NCI-H748 treated with DMSO at 0.1 percent for 48 hours (cell line): ENCODE results near the gene CDC42EP5.

Experiments
- DNase-seq: peaks from one replicate; lab custom pipeline; 2025; lab: John Stamatoyannopoulos, UW

Gene CDC42EP5

DNA sequence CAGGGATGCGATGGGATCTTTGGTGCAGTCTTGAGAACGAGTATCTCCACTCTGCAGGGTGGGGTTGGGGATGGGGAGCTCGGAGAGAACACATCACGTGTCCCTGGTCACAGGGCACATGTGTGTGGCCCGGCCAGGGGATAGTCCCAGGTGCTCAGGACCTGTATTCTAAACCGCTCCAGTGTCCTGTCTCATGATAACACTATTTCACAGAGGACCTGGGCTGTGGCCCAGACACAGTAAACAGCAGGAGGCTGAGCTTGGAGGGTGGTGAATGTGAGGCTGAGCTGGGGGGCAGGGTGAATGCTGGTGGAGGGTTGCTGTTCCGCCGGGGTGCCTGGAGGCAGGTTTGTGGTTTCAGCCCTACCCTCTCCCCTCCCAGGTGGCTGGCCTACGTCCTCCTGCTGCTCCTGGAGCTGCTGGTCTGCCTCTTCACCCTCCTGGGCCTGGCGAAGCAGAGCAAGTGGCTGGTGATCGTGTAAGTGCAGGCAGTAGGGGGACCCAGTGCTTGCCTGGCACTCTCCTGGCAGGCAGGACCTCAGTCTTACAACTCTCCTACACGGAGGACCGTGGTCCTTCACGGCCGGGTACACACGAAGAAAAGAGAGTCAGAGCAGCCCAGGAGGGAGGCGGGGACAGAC is 46.7 kb downstream of the CDC42EP5 start:
- DNase-seq = no peak

- DNase-seq = no peak
Observed at GRCh38 chr19:54425382-54425723, 47.7 kb downstream of the CDC42EP5 start.

- DNase-seq = no peak
Observed at GRCh38 chr19:54424660-54425381, 48.3 kb downstream of the CDC42EP5 start.

DNA sequence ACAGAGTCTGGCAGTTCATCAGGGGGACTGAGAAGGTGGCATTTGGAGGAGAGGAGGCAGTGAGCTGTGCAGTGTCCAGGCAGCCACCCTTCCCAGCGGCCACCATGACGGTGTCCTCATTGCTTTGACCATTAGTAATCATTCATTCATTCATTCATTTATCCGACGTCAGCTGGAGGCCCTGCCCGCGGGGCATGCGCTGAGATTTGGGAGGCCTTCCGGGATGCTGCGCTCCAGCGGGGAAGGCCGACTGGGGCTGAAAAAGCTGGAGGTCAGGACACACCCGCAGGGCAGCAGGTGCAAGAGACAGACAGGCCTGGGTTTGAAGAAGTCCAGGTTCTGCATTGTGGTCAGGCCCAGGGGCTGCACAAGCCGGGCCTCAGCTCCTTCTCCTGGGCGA is 48.9 kb downstream of the CDC42EP5 start:
- DNase-seq = no peak

DNA sequence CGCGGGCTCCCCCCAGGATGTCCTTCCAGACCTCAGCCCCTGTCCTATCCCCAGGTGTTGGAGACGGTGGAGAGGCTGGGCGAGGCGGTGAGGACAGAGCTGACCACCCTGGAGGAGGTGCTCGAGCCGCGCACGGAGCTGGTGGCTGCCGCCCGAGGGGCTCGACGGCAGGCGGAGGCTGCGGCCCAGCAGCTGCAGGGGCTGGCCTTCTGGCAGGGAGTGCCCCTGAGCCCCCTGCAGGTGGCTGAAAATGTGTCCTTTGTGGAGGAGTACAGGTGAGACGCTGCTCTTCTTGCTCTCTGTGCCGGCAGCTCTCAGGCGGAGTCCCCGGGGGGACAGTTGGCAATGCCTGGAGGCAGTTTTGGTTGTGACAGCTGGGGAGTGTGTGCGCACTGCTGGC is 51.0 kb downstream of the CDC42EP5 start:
- no peak for DNase-seq

DNA sequence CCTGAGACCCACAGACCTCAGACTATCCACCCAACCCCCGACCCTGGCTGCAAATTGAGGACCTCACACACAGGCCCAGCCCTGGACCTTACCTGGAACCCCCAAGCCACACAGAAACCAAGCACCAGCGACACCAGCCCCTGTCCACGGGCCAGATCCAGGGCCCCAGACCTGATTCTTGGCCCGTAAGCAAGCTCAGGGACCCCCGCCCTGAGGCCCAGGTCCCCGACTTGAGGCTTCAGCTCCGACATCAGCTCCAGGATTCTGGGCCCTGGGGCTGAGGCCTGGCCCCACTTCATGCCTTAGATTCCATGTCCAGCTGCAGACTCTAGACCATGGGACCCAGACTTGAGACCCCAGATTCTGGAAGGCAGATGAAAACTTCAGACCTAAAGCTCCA is 51.6 kb downstream of the CDC42EP5 start:
- DNase-seq = no peak

- DNase-seq = no peak
Observed at GRCh38 chr19:54421169-54421516, 52.0 kb downstream of the CDC42EP5 start.

DNA sequence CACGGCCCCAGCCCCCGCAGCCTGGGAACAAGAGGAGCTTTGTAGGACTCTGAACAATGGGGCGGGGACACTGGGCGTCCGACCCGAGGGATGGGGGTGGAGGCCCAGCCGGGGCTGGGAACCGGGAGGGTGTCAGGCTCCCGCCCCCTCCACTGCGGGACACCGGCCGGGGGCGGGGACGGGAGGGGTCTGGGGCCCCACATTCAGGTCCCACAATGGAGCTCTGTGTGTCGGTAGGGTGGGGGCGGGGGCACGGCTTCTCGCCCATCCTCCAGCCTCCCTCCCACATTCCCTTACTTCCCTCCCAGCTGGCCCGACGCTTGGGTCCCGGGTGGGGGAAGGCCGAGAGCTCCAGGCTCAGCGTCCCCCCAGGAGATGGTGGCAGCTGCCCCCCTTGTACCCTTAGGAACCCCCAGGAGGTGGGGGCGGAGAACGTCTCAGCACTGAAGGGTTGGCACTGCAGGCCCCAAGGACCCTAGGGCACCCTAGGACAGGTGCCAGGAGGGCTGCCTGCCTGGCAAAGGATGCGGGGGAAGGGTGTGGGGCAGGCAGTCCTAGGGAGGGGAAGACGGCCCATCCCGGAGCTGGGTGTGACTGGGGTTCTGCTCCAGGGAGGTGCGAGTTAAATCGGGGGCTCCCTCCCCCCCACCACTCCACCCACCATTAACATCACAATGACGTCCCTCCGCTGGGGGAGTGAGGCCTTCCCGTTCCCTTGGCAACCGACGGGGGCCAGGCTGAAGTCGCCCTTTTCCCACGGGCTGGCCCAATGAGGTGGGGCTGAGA is 52.5 kb downstream of the CDC42EP5 start:
- no peak for DNase-seq

DNA sequence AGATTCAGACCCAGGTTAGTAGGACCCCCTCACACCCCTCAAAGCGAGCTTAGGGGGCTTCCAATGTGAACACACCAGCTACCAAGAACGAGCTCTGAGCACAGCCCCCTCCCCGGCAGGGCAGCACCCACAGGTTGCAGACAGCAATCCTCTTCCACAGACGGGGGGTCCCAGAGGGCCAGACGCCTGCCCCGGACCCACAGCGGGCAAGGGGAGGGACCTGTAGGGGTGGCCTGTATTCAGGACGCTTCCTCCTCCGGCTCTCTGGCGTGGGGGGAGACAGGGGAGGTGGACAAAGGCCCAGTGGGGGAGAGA is 53.1 kb downstream of the CDC42EP5 start:
- DNase-seq = no peak

DNA sequence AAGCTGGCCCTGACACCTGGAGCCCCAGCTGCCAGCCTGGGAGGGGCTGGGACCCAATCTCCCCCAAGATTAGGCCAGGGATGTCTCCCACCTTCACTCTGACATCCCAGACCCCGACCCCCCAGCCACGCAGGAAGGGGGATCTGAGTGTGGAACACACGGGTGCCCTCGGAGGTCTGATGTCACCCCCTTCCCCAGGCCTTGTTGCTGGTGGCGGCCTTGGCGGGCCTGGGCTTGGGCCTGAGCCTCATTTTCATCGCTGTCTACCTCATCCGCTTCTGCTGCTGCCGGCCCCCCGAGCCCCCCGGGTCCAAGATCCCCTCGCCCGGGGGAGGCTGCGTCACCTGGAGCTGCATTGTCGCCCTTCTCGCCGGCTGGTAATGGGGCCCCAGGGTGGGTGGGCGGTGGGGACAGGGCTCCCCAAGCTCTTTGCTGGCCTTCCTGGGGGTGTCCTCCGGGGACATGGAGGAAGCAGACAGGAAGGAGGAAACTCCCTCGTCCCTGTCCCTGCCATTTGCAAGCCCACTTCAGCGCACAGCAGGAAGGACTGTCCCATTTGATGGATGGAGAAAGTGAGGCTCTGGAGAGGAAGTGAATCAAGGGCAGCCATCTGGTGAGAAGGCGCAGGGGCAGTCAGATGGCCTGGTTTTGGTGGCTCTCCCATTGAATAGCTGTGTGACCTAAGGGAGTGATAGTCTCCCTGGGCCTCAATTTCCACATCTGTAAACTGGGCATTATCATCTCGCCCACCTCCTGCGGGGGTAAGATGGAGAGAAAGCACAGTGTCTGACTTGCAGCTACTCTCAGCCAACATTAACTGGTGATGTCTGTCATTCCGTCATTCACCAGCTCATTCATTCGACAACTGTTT is 53.9 kb downstream of the CDC42EP5 start:
- no peak for DNase-seq

- DNase-seq = no peak
Observed at GRCh38 chr19:54418030-54418929, 54.8 kb downstream of the CDC42EP5 start.

- DNase-seq = no peak
Observed at GRCh38 chr19:54416695-54417491, 56.2 kb downstream of the CDC42EP5 start.

DNA sequence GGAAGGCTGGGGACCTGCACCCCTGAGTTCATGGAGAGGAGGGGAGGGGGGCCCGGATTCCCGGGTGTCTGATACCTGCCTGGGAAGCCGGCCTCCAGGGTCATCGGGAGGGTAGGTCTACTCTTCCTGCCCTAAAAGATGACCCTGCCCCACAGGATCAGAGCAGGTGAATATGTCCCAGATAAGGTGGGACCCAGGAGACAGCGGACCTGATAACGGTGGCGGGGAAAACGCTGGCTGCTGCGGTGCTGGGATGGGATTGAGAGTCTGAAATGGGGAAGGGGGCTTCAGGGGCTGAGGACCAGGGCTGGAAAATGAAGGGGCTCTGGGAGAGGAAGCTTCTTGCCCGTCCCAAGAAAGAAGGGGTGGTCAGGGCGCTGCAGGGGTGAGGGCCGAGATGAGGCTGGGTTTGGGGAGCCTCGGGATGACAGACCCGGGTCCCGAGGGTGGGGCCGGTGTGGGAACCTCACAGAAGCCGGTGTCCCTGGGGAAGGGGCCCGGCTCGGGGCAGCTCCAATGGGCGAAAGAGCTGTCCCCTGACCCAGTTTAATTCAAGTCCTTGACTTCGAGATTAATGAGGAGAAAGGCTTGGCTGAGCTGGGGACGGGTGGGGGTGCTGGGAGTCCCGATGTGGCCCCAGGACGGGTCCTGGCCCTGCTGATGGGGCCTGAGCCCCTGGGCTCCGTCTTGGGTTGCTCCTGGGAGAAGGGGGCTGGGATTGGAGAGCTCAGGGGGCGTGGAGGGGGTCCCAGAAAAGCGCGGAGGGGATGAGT is 57.0 kb downstream of the CDC42EP5 start:
- DNase-seq = no peak

DNA sequence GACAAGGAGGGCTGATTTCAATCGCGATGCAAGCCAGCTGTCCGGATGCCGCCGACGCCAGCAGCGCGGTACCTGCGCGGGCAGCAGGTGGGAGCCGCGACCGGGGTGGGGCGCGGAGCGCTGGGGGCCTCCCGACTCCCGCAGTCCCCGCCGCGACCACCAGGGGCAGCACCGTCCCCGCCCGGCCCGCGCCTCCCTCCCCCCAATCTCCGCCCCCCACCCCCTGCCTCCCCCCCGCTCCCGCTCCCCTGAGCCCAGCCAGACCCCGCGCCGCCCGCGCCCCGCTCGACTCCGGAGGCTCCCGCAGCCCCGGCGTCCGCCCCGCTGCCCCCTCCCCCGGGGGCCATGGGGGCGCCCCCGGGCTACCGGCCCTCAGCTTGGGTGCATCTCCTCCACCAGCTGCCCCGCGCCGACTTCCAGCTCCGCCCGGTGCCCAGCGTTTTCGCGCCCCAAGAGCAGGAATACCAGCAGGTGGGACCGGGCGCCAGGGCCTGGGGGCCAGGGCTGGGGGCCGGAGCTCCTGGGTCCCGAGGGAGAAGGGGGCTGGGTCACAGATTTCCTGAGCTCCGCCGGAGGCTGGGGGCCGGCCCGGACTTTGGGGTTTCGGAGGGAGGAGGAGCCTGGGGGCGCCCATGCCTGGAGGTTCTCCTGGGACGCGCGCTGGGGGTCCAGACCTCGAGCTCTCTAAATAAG is 57.7 kb downstream of the CDC42EP5 start, which contains the start of gene TTYH1:
TSS of gene TTYH1 (plus strand) at position 257 of the 693 bp plus-strand sequence. CDS start at position 346, 89 bp downstream.
- DNase-seq = no peak
